DMS 273 (cell line): Measurements from ENCODE around the gene SP140.
A peak's percentile ranks its signal among the peaks of the same experiment; 100 is the strongest.
"Not testable (repeated sequence)": the region's sequence is repeated elsewhere in the genome, so short reads cannot be mapped to it uniquely, and the experiment has no call there.

Experiments used
- DNase-seq: peaks from one replicate; lab custom pipeline; 2025; ENCODE audit not compliant: unreplicated experiment; lab: John Stamatoyannopoulos, UW

SP140 gene

GRCh38 chr2:230225486-230225885 is at the start of gene SP140:
TSS of gene SP140 (plus strand) at chr2:230225736. CDS start at chr2:230225845, 109 bp downstream.
- DNase-seq = no peak

GRCh38 chr2:230176996-230177395 is 48.5 kb upstream of the SP140 start:
- DNase-seq = no peak

- no peak for DNase-seq
Observed at GRCh38 chr2:230178546-230179485, 46.7 kb upstream of the SP140 start.

- no peak for DNase-seq
Observed at GRCh38 chr2:230179907-230180306, 45.6 kb upstream of the SP140 start.

GRCh38 chr2:230181195-230181594 is 44.3 kb upstream of the SP140 start:
- no peak for DNase-seq

- DNase-seq = no peak
Observed at GRCh38 chr2:230184727-230185578, 40.6 kb upstream of the SP140 start.

- DNase-seq = no peak
Observed at GRCh38 chr2:230202430-230203109, 23.0 kb upstream of the SP140 start.

- no peak for DNase-seq
Observed at GRCh38 chr2:230203110-230203676, 22.3 kb upstream of the SP140 start.

GRCh38 chr2:230205034-230205433 is 20.5 kb upstream of the SP140 start:
- DNase-seq = no peak

- DNase-seq = no peak
Observed at GRCh38 chr2:230205721-230206120, 19.8 kb upstream of the SP140 start.

- DNase-seq = no peak
Observed at GRCh38 chr2:230208576-230208975, 17.0 kb upstream of the SP140 start.

GRCh38 chr2:230209422-230210051 is 16.0 kb upstream of the SP140 start:
- no peak for DNase-seq

GRCh38 chr2:230216489-230216888 is 9.0 kb upstream of the SP140 start:
- DNase-seq = no peak

GRCh38 chr2:230217424-230217823 is 8.1 kb upstream of the SP140 start:
- DNase-seq = no peak

- DNase-seq = no peak
Observed at GRCh38 chr2:230218421-230218820, 7.1 kb upstream of the SP140 start.

- peak; percentile 92 for DNase-seq
Observed at GRCh38 chr2:230219419-230220331, 5.9 kb upstream of the SP140 start, which contains the start of gene SP110. TSS of gene SP110 (minus strand) at chr2:230219984. CDS start at chr2:230216927, 3,057 bp downstream.

GRCh38 chr2:230220347-230220969 is 5.1 kb upstream of the SP140 start:
- peak; percentile 20 for DNase-seq

GRCh38 chr2:230221493-230221892 is 4.0 kb upstream of the SP140 start:
- DNase-seq = no peak

- DNase-seq = not testable (repeated sequence)
Observed at GRCh38 chr2:230222829-230223228, 2.7 kb upstream of the SP140 start.
